OCI-LY7 (cell line): ENCODE results near the gene UQCC5. TPM values are rescaled to one million over a fixed set of nuclear protein-coding genes. Genes with fewer than 3 reads are reported as not detected.

Experiments
- BruUV-seq: library from RNA; stranded (reverse); fragments of 400-500 nt; replicated peaks from 2 replicates; lab custom pipeline; 2021; lab: Mats Ljungman, UMichigan
- CTCF ChIA-PET: fragments of 300-600 bp; sonication (Branson Sonifier 250); formaldehyde crosslinking; loops from one replicate; lab custom pipeline; 2022; ENCODE audit warnings: antibody characterized with exemption; ENCODE audit not compliant: unreplicated experiment; lab: Charles Lee
- POLR2A ChIA-PET: fragments of 300-600 bp; sonication (Branson Sonifier 250); formaldehyde crosslinking; loops from one replicate; lab custom pipeline; 2022; ENCODE audit warnings: antibody characterized with exemption; lab: Charles Lee
- DNase-seq: peaks from one replicate; pipeline ENCODE4 v3.0.0-alpha.2; 2015; ENCODE audit warnings: low spot score
- H2AFZ ChIP-seq: fragments of 200-600 bp; sonication (generic), shearing (Covaris generic); 2 replicates; pipeline ENCODE4 v1.6.1; 2014; ENCODE audit warnings: mild to moderate bottlenecking, antibody characterized with exemption, low read length, moderate library complexity
- H3K27ac ChIP-seq: fragments of 200-600 bp; sonication (generic); 2 replicates; pipeline ENCODE4 v1.5.1; 2014; ENCODE audit warnings: mixed run types, low read depth, mild to moderate bottlenecking, moderate library complexity, low read length, inconsistent platforms; ENCODE audit not compliant: poor library complexity, severe bottlenecking
- H3K36me3 ChIP-seq: fragments of 200-600 bp; sonication (generic); 2 replicates; pipeline ENCODE4 v1.6.1; 2014; ENCODE audit warnings: mild to moderate bottlenecking, antibody characterized with exemption, low read length, moderate library complexity, mixed read lengths; ENCODE audit not compliant: insufficient read depth
- H3K4me1 ChIP-seq: fragments of 200-600 bp; sonication (generic); 2 replicates; pipeline ENCODE4 v1.5.1; 2014; ENCODE audit warnings: mild to moderate bottlenecking, low read length; ENCODE audit not compliant: insufficient read depth, poor library complexity, severe bottlenecking
- H3K4me2 ChIP-seq: fragments of 200-600 bp; sonication (generic); 2 replicates; pipeline ENCODE4 v1.6.1; 2014; ENCODE audit warnings: mild to moderate bottlenecking, low read length
- H3K4me3 ChIP-seq: fragments of 200-600 bp; sonication (generic); 2 replicates; pipeline ENCODE4 v1.5.1; 2014; ENCODE audit warnings: mild to moderate bottlenecking, low read depth, low read length; ENCODE audit not compliant: poor library complexity, severe bottlenecking
- H3K79me2 ChIP-seq: fragments of 200-600 bp; sonication (generic); 2 replicates; pipeline ENCODE4 v1.6.1; 2016; ENCODE audit warnings: low read depth, mild to moderate bottlenecking, low read length, moderate library complexity, mixed read lengths; ENCODE audit not compliant: insufficient read depth
- H3K9me2 ChIP-seq: fragments of 200-600 bp; sonication (generic); 2 replicates; pipeline ENCODE4 v1.6.1; 2016; ENCODE audit warnings: mild to moderate bottlenecking, low read length, mixed read lengths; ENCODE audit not compliant: insufficient read depth
- H3K9me3 ChIP-seq: fragments of 200-600 bp; sonication (generic); 2 replicates; pipeline ENCODE4 v1.6.1; 2014; ENCODE audit warnings: mild to moderate bottlenecking, mixed run types, low read length, mixed read lengths
- H4K20me1 ChIP-seq: fragments of 200-600 bp; sonication (generic); 2 replicates; pipeline ENCODE4 v1.6.1; 2014; ENCODE audit warnings: mild to moderate bottlenecking, antibody characterized with exemption, low read length, moderate library complexity, mixed read lengths; ENCODE audit not compliant: insufficient read depth
- EZH2phosphoT487 ChIP-seq: fragments of 200-600 bp; sonication (generic); IDR thresholded peaks from 2 replicates; pipeline ENCODE4 v1.6.1; 2018; ENCODE audit warnings: low read depth, borderline replicate concordance, mild to moderate bottlenecking, mixed run types, antibody characterized with exemption, low read length, moderate library complexity, mixed read lengths
- intact Hi-C: fragments of 100-400 bp; cut with micrococcal nuclease; formaldehyde crosslinking; loops from one replicate; pipeline ENCODE4 v1.10.0; 2022; ENCODE audit not compliant: unreplicated experiment
- total RNA-seq, 2 experiments: library from RNA; depleted of rRNA in 1 of 2; stranded (reverse); fragments of >200 nt in 1 of 2; shearing (Covaris generic) in 1 of 2; gene quantifications; 2 replicates each; pipeline ENCODE4 v1.2.3, GENCODE V29; 2014 to 2022
- TF ChIP-seq, protein P1 (sequence below): fragments of 200-600 bp; sonication (generic); conservative IDR thresholded peaks from 2 replicates; pipeline ENCODE4 v1.5.1; 2014; ENCODE audit warnings: mild to moderate bottlenecking, antibody characterized with exemption, low read length, moderate library complexity, mixed read lengths

Gene UQCC5
- total RNA-seq, 2 experiments from 2014 or later, result 18.4 to 25.6 TPM

DNA sequence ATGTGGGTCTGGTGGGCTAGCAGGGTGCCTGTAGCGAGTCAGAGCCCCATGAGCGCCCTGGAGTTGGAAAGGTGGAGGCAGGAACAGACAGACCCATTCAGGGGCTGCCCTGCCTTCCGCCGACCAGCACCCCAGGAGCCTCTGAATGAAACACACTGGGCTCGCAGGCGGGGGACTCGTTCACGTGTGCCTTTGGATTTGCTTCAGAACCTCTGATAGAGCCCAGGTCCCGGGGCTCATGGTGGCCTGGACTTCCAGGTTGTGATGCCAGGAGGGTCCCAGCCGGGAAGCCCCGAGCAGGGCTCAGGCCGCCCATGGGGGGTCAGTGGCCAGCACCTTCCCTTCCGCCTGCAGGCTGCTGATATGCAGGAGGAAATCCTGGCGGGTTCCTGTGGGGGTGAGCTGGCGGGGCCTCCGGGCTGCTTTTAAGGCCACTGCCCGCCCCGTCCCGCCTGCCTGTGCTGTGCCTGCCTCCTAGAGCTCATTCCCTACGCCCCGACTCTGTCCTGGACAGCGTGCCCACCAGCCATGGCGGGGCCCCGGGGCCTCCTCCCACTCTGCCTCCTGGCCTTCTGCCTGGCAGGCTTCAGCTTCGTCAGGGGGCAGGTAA lies 41.4 kb upstream of the UQCC5 start, which contains the start of gene STAB1:
STAB1 (plus strand) TSS at position 453 of the 610 bp plus-strand sequence; CDS start at position 529, 76 bp downstream.
- Histone ChIP-seq H3K36me3 (peaks cover 29% of the 10 kb centered on the region; the same call in 1 of the 2 replicates), H4K20me1 (no peaks in the 10 kb centered on the region), H3K79me2 (no peaks in the 10 kb centered on the region), H3K4me2 (no peak within 1 kb of the TSS), H3K4me1 (no peaks in the 10 kb centered on the region), H3K4me3 (no peak within 1 kb of the TSS), H3K9me3 (no peaks in the 10 kb centered on the region), H3K9me2 (no peaks in the 10 kb centered on the region), H2AFZ (no peak within 1 kb of the TSS), H3K27ac (no peak within 1 kb of the TSS)
- ChIA-PET POLR2A (no interaction called here), CTCF (no interaction called here)
- TF ChIP-seq EZH2phosphoT487, result no peak
- TF ChIP-seq, protein P1, sequence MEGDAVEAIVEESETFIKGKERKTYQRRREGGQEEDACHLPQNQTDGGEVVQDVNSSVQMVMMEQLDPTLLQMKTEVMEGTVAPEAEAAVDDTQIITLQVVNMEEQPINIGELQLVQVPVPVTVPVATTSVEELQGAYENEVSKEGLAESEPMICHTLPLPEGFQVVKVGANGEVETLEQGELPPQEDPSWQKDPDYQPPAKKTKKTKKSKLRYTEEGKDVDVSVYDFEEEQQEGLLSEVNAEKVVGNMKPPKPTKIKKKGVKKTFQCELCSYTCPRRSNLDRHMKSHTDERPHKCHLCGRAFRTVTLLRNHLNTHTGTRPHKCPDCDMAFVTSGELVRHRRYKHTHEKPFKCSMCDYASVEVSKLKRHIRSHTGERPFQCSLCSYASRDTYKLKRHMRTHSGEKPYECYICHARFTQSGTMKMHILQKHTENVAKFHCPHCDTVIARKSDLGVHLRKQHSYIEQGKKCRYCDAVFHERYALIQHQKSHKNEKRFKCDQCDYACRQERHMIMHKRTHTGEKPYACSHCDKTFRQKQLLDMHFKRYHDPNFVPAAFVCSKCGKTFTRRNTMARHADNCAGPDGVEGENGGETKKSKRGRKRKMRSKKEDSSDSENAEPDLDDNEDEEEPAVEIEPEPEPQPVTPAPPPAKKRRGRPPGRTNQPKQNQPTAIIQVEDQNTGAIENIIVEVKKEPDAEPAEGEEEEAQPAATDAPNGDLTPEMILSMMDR, result no peak
- no TSS peak for BruUV-seq
- DNase-seq, result no peak
- intact Hi-C loops, result no loop called here

DNA sequence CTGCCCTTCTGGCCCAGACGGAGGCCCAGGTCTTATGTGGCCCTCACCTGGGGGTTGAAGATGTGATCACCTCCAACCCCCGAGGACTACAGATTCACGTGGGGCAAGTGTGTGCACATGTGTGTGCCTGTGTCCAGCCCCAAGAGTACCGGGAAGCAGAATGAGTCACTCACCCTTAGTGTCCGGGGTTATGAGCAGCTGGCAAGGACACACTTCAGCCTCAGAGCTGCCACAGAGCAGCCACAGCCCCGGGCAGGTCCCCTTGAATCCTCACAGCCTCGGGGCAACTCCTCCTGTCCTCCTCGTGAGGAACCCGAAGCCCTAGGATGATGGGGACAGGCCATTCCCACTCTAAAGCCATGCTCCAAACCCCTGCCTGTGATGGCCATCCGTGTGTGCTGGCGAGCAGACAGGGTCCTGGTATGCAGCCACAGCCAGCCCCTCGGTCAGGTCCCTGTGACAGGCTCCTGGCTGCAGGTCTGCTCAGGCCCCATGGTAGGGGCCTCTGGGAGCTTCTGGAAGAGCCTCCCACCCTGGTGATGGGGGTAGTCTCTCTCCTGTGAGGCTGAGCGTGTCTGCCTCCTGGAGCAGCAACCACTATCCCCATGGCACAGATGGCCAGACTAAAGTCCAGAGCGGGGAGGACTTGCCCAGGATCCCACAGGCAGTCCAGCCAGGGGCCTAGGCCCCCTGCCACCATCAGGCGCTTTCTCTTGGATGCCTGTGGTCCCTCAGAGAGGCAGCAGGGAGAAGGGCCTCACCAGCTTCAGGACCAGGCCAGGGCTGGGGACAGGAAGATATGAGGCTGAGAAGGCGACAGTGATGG lies 40.4 kb upstream of the UQCC5 start:
- H2AFZ ChIP-seq, result no peak overlapping the region
- H3K36me3 ChIP-seq, result peaks cover 21% of the 10 kb centered on the region; the same call in 1 of the 2 replicates
- H3K9me2 ChIP-seq, result no peaks in the 10 kb centered on the region
- H4K20me1 ChIP-seq, result no peaks in the 10 kb centered on the region
- H3K4me3 ChIP-seq, result no peak overlapping the region
- ChIA-PET POLR2A (no interaction called here), CTCF (no interaction called here)
- H3K4me2 ChIP-seq, result no peak overlapping the region
- TF ChIP-seq, protein P1, result no peak
- no peak for TF ChIP-seq EZH2phosphoT487
- BruUV-seq, result no TSS peak
- no peaks in the 10 kb centered on the region for H3K79me2 ChIP-seq
- DNase-seq, result no peak
- H3K4me1 ChIP-seq, result no peaks in the 10 kb centered on the region
- H3K27ac ChIP-seq, result no peak overlapping the region
- H3K9me3 ChIP-seq, result no peaks in the 10 kb centered on the region
- intact Hi-C loops, result no loop called here
